GM21576 (cell line): ENCODE data around the gene TMEM108.
A peak's percentile ranks its signal among the peaks of the same experiment; 100 is the strongest.

Experiments
- ATAC-seq: cut with Tn5 transposase; IDR thresholded peaks from one replicate; pipeline ENCODE4 v1.9.1; 2021; ENCODE audit warnings: mild to moderate bottlenecking, moderate library complexity; ENCODE audit not compliant: unreplicated experiment

The TMEM108 gene

DNA sequence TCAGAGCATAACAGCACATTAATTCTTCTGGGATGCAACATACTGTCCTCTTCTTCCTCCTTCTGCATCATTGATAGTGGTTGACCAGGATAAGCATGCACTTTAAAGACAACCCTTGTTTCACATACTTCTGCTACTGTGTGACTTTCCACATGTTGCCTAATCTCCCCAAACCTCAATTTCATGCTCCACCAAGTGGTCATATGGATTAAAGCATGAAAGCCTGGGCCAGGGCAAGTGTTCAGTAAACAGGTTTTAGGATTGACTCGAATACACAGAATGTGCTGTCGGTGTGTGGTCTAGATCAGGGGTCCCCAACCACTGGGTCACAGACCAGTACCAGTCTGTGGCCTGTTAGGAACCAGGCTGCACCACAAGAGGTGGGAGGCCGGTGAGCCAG lies 339.2 kb downstream of the TMEM108 start:
- ATAC-seq = no peak

DNA sequence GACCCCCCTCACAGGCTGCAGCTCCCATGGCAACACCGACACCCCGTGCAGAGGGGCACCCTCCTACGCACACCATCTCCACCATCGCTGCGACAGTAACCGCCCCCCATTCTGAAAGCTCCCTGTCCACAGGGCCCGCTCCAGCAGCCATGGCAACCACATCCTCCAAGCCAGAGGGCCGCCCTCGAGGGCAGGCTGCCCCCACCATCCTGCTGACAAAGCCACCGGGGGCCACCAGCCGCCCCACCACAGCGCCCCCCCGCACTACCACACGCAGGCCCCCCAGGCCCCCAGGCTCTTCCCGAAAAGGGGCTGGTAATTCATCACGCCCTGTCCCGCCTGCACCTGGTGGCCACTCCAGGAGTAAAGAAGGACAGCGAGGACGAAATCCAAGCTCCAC lies 341.7 kb downstream of the TMEM108 start:
- ATAC-seq = no peak

- no peak for ATAC-seq
Observed at GRCh38 chr3:133380481-133381225, 342.5 kb downstream of the TMEM108 start.

- no peak for ATAC-seq
Observed at GRCh38 chr3:133381346-133382109, 343.3 kb downstream of the TMEM108 start.

GRCh38 chr3:133383175-133383574 lies 345.0 kb downstream of the TMEM108 start:
- no peak for ATAC-seq

DNA sequence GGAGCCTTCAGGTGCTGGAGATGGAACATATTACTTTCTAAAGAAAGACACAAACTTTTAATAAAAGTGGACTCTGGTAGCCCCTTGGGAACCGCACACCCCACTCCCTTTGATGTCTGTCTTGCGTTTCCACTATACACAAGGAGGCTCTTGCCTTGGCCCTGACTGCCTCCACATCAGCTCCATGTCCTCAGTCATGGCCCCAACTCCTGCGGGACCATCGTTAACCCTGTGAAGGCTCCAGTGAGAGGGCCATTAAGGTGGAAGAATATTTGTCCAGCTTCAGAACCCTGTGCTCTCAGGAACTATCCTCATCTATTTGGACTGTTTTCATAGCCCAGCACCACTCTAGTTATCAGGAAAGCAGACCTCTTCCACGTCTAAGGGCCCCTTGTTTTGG lies 345.6 kb downstream of the TMEM108 start:
- no peak for ATAC-seq

- peak; percentile 66 for ATAC-seq
Observed at GRCh38 chr3:133384331-133385027, 346.3 kb downstream of the TMEM108 start.

- no peak for ATAC-seq
Observed at GRCh38 chr3:133386876-133387275, 348.7 kb downstream of the TMEM108 start.

- ATAC-seq = no peak
Observed at GRCh38 chr3:133387341-133387740, 349.1 kb downstream of the TMEM108 start.

- ATAC-seq = no peak
Observed at GRCh38 chr3:133388696-133389395, 350.7 kb downstream of the TMEM108 start.

- ATAC-seq = no peak
Observed at GRCh38 chr3:133390715-133391114, 352.5 kb downstream of the TMEM108 start.

- no peak for ATAC-seq
Observed at GRCh38 chr3:133393204-133393603, 355.0 kb downstream of the TMEM108 start.

GRCh38 chr3:133393691-133394474 lies 355.7 kb downstream of the TMEM108 start:
- ATAC-seq = no peak

GRCh38 chr3:133394561-133395311 lies 356.5 kb downstream of the TMEM108 start:
- ATAC-seq = no peak

DNA sequence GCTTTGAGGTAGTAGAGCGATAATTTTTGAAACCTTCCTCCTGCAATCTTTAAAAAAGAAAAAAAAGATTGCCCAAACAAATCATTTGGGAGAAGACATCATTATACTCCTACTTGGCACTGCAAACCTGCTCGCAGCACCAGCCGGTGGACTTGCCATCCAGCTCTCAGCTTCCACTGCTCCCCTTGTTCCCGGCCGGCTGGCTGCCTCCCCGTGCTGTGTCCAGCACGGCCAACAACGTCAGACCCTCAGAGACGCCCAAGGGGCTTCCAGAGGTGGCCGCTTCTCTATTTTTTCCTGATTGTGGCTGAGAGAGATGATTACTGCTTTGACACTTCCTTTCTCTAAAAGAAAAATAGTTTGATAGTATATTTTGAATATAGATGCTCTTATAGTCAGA lies 358.7 kb downstream of the TMEM108 start:
- no peak for ATAC-seq

DNA sequence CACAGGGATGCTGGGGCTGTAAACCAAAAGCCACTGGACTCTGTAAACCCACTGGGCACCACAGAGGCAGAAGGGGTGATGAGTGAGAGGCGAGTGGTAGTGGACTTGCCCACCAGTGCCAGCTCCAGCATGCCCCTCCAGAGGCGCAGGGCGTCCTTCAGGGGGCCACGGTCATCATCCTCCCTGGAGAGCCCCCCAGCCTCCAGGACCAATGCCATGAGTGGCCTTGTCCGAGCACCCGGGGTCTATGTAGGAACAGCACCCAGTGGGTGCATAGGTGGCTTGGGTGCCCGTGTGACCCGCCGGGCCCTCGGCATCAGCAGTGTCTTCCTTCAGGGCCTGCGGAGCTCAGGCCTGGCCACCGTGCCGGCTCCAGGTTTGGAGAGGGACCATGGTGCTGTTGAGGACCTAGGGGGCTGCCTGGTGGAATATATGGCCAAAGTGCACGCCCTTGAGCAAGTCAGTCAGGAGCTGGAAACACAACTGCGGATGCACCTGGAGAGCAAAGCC lies 361.9 kb downstream of the TMEM108 start, which contains the start of gene BFSP2:
Gene BFSP2, plus strand, starts transcription at position 51 of the 510 bp plus-strand sequence. Its CDS starts 28 bp downstream, at position 79.
- ATAC-seq = no peak

DNA sequence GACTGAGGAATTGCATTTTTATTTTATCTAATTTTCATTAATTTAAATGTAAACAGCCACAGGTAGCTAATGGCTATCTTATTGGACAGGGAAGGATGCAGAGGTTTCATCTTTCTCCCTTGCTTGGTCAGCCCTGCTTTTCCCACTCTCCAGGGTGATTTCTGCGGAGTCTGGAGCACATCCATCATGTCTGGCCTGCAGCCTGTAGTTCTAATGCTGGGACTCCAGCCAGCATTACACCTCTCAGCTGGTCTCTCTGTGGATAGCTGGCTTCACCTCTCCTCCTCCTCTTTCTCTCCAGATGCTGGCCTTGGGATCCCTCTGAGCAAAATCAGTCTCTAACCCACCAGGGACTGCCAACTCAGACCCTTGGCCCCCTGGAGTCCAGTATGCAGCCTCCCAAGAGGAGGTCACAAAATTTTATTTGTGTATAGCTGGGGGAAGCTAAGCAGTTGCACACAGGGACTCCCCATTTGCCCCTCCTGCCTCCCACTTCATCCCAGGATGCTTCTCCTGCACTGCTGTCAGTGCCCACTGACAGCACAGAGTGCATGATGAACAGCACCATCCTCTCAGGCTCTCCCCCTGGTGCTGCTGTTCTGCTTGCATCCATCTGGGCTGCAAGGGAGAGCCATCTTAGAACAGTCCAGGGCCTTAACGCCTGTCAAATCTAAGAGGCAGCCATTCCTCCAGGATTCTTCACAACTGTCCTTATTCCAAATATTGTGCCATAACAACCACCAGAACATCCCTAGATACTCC lies 363.4 kb downstream of the TMEM108 start:
- ATAC-seq = no peak

DNA sequence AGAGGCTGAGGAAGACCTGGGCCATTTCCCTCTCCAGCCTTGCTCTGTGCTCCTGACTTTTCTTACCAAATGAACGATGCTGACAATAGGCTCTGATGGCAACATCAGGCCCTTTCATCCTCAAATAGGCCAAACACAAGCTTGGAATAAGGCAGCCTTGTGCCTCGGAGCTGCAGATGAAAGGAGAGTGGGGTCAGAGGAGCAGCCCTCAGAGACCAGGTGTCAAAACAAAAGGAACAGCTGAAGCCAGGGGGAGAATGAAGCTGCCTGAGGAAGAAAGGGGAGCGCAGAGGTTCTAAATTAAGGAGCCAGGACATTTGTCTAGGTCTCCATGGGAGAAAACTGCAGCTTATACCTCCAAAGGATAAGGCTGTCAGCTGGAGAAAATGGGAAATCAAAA lies 366.7 kb downstream of the TMEM108 start:
- no peak for ATAC-seq

GRCh38 chr3:133408366-133408765 lies 370.2 kb downstream of the TMEM108 start:
- ATAC-seq = no peak
